Measurements from ENCODE around the gene PKIB.

DNA sequence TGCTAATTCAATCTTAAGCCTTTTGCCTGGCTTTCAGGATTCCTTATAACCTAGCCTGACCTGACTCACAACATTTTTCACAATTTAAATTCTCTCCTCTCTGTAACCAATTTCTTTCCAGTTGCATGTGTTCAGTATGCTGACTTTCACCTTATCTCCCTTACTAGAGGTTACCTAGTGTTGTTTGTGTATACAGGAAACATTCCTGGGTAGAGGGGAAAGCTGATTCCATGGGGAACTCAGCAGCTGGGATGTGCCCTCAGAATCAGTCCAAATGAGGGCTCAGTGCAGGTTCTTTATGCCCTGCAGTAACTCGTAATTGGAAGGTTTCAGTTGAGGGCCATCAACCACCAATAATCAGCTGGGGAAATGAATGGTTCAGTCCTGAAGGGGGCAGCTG lies 18.5 kb downstream of the PKIB start:
- TF ChIP-seq, protein P1, sequence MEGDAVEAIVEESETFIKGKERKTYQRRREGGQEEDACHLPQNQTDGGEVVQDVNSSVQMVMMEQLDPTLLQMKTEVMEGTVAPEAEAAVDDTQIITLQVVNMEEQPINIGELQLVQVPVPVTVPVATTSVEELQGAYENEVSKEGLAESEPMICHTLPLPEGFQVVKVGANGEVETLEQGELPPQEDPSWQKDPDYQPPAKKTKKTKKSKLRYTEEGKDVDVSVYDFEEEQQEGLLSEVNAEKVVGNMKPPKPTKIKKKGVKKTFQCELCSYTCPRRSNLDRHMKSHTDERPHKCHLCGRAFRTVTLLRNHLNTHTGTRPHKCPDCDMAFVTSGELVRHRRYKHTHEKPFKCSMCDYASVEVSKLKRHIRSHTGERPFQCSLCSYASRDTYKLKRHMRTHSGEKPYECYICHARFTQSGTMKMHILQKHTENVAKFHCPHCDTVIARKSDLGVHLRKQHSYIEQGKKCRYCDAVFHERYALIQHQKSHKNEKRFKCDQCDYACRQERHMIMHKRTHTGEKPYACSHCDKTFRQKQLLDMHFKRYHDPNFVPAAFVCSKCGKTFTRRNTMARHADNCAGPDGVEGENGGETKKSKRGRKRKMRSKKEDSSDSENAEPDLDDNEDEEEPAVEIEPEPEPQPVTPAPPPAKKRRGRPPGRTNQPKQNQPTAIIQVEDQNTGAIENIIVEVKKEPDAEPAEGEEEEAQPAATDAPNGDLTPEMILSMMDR (IDR thresholded peaks at IDR 0.05; ENCODE audit: insufficient read depth, low read depth, low read length), result no peak
- no peak for TF ChIP-seq EZH2 (IDR thresholded peaks at IDR 0.05; ENCODE audit: insufficient read depth, low read length)

All from astrocyte (in vitro differentiated cells and primary cell).